IMR-90 (cell line): Measurements from ENCODE around the gene MAP1A.

Source experiments
- BHLHE40 ChIP-seq: fragments of 150-350 bp; IDR thresholded peaks from 2 replicates; pipeline ENCODE4 v1.6.1; 2016; ENCODE audit warnings: mild to moderate bottlenecking, low read depth, low read length
- CEBPB ChIP-seq: IDR thresholded peaks from 2 replicates; pipeline ENCODE4 v1.6.1; 2012; ENCODE audit warnings: low read depth, low read length, improper control_type of control experiment
- POLR2A ChIP-seq: IDR thresholded peaks from 2 replicates; pipeline ENCODE4 v1.6.1; 2012; ENCODE audit warnings: mild to moderate bottlenecking, low read depth, low read length
- TF ChIP-seq, protein P1 (sequence below): conservative IDR thresholded peaks from 2 replicates; pipeline ENCODE4 v1.5.1; 2012; ENCODE audit warnings: mild to moderate bottlenecking, low read depth, low read length, improper control_type of control experiment

DNA sequence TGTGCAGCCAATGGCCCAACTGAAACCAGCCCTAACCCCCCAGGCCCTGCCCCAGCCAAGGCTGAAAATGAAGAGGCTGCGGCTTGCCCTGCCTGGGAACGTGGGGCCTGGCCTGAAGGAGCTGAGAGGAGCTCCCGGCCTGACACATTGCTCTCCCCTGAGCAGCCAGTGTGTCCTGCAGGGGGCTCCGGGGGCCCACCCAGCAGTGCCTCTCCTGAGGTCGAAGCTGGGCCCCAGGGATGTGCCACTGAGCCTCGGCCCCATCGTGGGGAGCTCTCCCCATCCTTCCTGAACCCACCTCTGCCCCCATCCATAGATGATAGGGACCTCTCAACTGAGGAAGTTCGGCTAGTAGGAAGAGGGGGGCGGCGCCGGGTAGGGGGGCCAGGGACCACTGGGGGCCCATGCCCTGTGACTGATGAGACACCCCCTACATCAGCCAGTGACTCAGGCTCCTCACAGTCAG is 11.2 kb downstream of the MAP1A start:
- TF ChIP-seq, protein P1, sequence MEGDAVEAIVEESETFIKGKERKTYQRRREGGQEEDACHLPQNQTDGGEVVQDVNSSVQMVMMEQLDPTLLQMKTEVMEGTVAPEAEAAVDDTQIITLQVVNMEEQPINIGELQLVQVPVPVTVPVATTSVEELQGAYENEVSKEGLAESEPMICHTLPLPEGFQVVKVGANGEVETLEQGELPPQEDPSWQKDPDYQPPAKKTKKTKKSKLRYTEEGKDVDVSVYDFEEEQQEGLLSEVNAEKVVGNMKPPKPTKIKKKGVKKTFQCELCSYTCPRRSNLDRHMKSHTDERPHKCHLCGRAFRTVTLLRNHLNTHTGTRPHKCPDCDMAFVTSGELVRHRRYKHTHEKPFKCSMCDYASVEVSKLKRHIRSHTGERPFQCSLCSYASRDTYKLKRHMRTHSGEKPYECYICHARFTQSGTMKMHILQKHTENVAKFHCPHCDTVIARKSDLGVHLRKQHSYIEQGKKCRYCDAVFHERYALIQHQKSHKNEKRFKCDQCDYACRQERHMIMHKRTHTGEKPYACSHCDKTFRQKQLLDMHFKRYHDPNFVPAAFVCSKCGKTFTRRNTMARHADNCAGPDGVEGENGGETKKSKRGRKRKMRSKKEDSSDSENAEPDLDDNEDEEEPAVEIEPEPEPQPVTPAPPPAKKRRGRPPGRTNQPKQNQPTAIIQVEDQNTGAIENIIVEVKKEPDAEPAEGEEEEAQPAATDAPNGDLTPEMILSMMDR: no peak
- TF ChIP-seq POLR2A: no peak
- TF ChIP-seq CEBPB: no peak
- no peak for TF ChIP-seq BHLHE40
